HFF-Myc (cell line): ENCODE measurements around the gene CDH2.

Source experiments
- DNase-seq: peaks from one replicate; pipeline ENCODE4 v3.0.0-alpha.2; 2011; ENCODE audit warnings: low read depth; ENCODE audit errors: extremely low read depth
- H3K4me3 ChIP-seq: replicated peaks from 2 replicates; pipeline ENCODE4 v1.5.1; 2011; ENCODE audit warnings: low read depth, mild to moderate bottlenecking, control low read depth, low read length
- CTCF ChIP-seq: IDR thresholded peaks from 2 replicates; pipeline ENCODE4 v1.5.1; 2012; ENCODE audit warnings: mild to moderate bottlenecking, low read depth, low read length, control low read depth; ENCODE audit errors: missing control alignments

Gene CDH2

DNA sequence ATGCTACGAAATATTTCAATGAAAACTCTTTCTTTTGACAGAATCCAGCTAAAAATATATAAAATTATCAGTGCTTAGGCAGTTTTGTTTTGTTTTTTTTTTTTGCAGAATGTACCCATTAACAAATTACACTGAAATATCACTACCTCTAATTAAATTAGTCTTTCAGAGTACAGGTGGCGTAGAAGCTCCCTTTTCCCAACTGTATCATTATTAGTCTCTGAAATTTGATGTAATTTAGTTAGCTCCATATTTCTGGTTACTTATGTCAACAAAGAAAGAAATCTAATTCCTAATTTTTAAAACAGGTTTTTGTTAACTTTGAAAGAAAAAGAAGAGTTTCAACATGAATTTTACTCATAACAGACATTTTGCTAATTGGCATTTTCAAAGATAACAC lies 149.2 kb downstream of the CDH2 start:
- no peak for TF ChIP-seq CTCF
- DNase-seq = no peak
- H3K4me3 ChIP-seq = no peak overlapping the region

DNA sequence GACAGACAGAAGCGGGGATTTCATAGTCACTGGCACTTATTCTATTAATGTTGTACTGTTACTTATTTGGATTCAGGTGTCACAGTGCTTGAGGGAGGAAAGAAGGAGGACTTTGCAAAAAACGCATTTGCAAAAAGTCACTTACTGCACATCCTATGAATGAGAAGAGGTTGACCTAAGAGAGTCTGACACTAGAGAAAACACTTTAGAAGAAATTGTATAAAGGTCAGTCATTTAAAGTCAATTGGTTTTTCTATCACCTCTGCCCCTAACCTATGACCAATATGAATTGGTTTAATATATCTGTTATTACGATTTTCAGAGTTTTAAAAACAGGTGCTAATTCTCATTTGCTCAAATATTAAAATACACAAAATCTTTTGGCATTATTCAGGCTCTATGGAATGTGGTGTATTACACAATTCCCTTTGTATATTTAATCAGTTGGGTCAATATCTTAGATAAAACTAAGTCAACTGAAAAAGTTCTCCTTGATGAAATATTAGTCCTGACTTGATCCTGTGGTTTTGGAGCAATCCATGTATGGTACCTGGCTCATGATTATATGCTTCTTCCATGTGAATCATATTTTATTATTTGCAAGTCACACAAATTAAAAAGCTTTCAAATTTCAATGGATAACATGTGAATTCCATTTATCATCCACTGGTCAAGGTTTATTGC lies 157.4 kb downstream of the CDH2 start:
- H3K4me3 ChIP-seq = no peak overlapping the region
- TF ChIP-seq CTCF = no peak
- no peak for DNase-seq

DNA sequence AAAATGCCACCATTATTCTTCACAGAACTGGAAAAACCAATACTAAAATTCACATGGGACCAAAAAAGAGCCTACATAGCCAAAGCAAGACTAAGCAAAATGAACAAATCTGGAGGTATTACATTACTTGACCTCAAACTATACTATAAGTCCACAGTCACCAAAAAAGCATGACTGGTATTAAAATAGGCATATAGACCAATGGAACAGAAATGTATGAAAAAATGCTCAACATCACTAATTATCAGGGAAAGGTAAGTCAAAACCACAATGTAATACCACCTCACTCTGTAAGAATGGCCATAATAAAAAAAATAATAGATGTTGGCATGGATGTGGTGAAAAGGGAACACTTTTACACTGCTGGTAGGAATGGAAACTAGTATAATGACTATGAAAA lies 158.6 kb downstream of the CDH2 start:
- no peak for TF ChIP-seq CTCF
- H3K4me3 ChIP-seq = no peak overlapping the region
- DNase-seq = no peak

DNA sequence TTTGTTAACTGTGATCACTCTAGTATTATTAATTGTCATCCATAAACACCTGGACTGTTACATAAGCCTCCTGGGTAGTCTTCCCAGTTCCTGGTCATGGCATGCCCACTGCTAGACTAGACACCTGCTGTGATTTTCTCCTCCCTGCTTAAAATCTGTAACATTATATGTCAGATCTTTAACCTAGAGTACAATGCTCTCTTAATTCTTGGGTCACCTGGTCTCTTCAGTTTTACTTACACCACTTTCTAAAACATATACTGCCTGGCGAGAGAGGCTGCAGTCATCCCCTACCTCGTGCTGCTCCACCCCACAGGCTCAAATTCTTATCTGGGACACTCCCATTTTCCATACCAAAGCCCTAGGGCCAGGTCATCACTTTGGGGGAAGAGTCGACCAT lies 161.3 kb downstream of the CDH2 start:
- no peak for DNase-seq
- TF ChIP-seq CTCF = no peak

GRCh38 chr18:28013066-28013465 lies 163.9 kb downstream of the CDH2 start:
- no peak overlapping the region for H3K4me3 ChIP-seq
- DNase-seq = peak; percentile 26
- TF ChIP-seq CTCF = peak; percentile 42

More for the DNA sequence above, 161.3 kb downstream of the CDH2 start:
- H3K4me3 ChIP-seq = no peak overlapping the region

DNA sequence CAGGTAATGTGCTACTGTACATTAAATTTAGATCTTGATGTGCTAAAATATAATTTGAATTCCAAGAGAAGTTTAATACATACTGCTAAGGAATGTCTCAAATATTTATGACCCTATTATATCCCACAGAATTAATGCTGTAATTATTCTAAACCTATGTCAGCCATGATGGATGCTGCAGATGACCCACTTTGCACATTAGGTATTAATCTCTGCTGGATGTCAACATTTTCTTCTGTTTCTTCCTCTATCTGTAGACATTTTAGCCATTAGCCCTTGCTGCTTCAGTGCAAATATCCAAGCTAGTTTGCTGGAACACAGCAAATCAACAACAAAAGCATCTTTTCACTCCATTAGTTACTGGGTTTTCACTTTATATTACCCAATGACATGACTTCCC lies 164.6 kb downstream of the CDH2 start:
- TF ChIP-seq CTCF = no peak
- DNase-seq = no peak
- H3K4me3 ChIP-seq = no peak overlapping the region

- no peak overlapping the region for H3K4me3 ChIP-seq
- TF ChIP-seq CTCF = no peak
- DNase-seq = no peak
Measured at GRCh38 chr18:28009589-28009988, 167.3 kb downstream of the CDH2 start.
